Stimulated activated CD8-positive, alpha-beta memory T cell treated with anti-CD3 and anti-CD28 coated beads, Interleukin-15, amount 100 ng/mL, for 4 hours (primary cell): ENCODE results near the gene ATG10.

Experiments used
- DNase-seq, 2 donors: peaks; one replicate each; pipeline ENCODE4 v3.0.0-alpha.2; 2020; ENCODE audit warnings: low read depth in 2 of 2

ATG10 gene

DNA sequence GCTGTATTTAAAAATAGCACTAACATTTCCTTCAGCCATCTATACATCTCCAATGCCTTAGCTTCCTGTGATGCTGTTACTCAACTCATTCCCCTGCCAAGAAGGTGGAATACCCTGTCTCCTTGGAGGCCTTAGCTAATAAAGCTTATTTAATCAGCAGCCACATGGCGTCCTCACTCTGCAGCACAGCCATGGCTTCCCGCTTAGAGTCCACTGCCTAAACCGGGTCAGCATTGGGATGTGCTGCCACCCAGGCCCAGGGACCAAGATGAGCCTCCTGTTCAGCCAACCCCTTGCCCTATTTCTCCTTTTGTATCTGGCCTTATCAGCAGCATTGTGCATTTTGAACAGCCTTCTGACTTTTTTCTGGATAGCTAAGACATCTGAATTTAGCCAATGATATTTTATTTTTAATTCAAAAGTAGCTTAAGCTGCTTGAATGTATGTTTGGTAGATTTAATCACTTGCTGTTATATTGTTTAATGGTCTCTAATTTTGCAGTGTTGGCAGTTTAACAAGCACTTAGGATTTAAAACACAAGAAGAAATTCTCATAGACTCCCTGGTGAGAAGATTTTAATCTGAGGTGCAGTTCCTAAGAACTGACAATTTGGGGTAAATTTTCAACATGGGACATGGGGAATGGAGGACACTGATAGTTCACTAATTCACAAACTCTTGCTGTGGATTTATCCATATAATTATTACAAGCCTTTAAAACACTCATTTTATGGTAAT lies 193.3 kb downstream of the ATG10 start:
- no peak for DNase-seq

- DNase-seq: peak in 1 of 2 donors; percentile 3
These were observed 194.1 kb downstream of the ATG10 start for GRCh38 chr5:82165740-82166530.

DNA sequence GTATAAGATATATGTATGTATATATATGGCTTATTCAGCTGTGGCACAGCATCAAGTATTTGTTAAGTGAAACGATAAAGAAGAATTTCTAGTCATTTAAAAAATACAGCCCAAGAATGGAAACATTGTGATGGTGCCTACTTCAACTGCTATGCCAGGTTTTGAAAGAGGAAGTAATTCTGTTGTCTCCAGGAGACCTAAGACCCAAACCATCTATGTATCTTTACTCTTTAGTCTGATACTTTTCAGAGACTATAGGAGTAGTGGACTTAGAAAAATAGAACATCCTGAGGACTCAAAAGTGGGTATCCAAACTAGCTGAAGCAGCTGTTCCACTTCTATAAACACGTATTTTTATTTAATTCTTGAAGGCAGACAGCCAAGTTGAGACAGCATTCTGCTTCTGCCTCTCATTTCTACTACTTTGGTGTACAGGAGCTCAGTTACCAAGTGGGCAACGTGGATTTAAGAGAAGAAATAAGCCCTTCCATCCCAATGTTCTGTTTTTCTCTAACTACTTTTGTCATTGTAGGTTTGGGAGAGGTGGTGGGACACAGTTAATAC lies 195.6 kb downstream of the ATG10 start:
- DNase-seq: no peak

- DNase-seq: no peak
These were observed 196.5 kb downstream of the ATG10 start for GRCh38 chr5:82168294-82168693.

- no peak for DNase-seq
These were observed 198.1 kb downstream of the ATG10 start for GRCh38 chr5:82169892-82170291.

- DNase-seq: peak in 1 of 2 donors; percentile 19
These were observed 202.5 kb downstream of the ATG10 start for GRCh38 chr5:82174128-82174918.

GRCh38 chr5:82174919-82175219 lies 203.0 kb downstream of the ATG10 start:
- no peak for DNase-seq

DNA sequence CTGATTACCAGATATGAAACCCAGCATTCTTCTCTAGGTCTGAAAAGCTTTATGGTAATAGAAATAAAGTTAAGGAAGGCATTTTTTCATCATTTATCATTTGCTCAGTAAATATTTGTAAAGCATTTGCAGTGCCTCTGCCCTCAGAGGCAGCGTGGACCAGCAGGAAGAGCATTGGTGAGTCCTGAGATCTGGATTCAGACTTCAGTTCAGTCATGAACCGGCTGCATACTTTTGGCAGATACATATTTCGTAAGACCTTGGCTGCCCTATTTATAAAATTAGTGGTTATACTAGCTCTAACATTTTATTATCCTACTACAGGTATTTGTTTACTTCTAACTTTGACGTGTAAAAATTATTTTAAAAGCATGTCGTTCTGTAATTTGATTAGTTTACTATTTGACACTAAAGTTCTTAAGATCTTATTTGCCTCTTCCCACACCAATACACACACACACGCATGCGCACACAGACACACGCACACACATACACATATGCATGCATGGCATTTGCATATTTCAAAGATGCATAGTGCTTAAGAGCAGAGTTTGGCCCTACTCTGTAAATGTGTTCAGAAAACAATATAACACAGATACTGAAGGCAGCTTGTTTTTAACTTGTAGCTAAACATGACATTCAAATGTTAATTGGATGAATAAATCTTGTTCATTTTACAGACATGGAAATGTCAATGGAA lies 204.4 kb downstream of the ATG10 start:
- DNase-seq: no peak

GRCh38 chr5:82178378-82178777 lies 206.6 kb downstream of the ATG10 start:
- no peak for DNase-seq

DNA sequence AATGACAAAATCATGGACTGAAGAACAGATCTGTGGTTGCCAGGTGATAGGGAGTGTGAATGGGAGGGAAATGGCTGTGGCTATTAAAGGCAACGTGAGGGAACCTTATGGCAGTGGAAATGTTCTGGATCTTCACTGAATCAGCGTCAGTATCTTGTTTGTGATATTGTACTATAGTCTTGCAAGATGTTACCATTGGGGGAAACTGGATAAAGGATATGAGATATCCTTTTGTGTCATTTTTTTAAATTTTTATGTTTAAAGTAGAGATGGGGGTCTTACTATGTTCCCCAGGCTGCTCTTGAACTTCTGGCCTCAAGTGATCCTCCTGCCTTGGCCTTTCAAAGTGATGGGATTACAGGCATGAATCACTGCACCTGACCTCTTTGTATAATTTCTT lies 210.8 kb downstream of the ATG10 start:
- no peak for DNase-seq

GRCh38 chr5:82183828-82184227 lies 212.0 kb downstream of the ATG10 start:
- DNase-seq: no peak

GRCh38 chr5:82185851-82186250 lies 214.0 kb downstream of the ATG10 start:
- DNase-seq: no peak

DNA sequence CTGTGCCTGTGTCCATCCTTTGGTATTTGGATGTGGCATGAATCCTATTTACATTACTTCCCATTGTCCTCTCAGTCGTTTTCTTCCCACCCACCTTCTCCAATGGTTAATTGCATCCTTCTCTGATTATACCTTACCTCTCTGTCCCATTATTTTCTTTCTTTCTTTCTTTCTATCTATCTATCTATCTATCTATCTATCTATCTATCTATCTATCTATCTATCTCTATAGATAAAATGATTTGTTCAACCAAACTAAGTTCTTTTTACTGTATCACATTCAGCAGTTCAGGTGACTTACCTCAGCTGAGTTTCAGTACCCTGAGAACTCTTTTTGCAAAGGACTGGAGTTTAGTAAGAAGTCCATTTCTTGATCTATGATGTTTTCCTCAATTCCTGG lies 225.7 kb downstream of the ATG10 start:
- DNase-seq: no peak

- no peak for DNase-seq
These were observed 232.7 kb downstream of the ATG10 start for GRCh38 chr5:82204567-82204966.

DNA sequence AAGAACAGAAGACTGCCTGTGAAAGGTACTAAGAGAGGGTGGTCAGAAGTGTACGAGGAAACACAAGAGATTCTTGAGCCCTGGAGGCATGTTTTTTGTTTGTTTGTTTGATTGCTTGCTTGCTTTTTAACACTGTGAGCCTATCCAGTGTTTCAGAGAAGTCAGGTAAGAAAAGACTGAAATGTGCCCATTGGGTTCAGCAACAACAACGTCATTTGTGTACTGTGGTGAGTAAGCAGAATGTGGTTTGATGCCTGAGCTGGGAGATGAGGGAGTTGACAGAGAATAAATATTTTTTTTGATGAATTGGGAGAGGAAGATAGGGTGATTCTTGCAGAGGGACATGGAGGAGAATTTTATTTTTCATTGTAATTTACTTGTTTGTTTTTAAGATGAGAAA lies 233.2 kb downstream of the ATG10 start:
- no peak for DNase-seq

DNA sequence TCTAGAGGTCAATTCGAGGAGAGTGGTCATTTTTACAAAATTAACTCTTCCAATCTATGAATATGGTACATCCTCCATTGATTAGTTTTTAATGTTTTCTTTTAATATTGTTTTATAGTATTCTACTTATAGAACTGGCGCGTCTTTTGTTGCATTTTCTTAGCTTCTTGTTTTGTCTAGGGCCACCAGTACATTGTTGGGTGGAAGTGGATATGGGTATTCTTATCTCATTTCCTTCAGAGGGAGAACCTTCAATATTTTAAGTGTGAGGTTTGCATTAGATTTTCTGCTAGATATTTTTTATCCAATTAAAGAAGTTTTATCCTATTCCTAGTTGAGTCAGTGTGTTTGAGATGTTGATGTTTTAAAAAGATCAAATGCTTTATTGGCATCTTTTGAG lies 236.5 kb downstream of the ATG10 start:
- no peak for DNase-seq

DNA sequence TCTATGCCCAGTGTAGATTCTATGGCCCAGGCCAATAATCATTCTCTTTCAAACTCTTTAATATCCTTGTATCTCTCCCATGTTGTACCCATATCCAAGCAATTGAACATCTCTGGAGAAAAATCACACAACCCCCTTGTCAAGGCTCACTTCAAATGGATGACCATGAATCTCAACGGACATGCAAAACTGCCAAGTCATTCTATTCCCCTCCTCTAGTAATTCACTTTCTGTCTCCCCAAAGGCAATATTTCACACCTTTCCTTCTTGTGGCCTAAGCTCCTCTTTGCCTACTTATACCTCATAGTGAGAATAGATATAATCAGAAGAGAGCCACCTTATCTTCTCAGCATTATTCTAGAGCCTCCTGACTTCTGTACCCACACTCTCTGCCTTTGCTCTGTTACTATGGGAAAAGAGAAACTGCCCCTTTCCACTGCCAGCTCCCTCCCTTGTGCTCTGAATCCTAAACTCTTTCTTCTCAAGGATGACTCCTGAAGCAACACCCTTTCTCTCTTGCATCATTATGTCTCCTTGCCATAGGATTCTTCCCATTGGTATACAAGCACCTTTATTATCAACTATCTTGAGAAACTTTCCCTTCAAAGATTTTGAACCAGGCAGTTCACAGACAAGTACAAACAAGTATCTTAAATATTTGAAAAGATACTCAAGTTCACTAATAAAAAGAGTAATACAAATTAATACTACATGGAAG lies 240.2 kb downstream of the ATG10 start:
- DNase-seq: no peak

DNA sequence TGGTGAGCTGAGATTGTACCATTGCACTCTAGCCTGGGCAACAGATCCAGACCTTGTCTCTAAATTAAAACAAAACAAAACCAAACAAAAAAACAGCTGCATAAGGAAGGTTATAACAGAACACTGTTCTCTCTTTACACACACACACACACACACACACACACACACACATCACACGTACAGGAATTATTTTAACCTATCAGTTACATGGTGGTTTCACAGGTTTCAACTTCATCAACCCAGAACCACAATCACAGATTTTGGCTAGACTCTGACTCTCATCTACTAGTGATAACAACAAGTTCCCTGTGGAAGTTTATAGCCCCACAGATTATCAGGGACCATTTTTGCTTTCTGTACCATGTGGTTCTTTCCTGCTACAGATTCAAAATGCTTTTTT lies 246.1 kb downstream of the ATG10 start:
- no peak for DNase-seq

DNA sequence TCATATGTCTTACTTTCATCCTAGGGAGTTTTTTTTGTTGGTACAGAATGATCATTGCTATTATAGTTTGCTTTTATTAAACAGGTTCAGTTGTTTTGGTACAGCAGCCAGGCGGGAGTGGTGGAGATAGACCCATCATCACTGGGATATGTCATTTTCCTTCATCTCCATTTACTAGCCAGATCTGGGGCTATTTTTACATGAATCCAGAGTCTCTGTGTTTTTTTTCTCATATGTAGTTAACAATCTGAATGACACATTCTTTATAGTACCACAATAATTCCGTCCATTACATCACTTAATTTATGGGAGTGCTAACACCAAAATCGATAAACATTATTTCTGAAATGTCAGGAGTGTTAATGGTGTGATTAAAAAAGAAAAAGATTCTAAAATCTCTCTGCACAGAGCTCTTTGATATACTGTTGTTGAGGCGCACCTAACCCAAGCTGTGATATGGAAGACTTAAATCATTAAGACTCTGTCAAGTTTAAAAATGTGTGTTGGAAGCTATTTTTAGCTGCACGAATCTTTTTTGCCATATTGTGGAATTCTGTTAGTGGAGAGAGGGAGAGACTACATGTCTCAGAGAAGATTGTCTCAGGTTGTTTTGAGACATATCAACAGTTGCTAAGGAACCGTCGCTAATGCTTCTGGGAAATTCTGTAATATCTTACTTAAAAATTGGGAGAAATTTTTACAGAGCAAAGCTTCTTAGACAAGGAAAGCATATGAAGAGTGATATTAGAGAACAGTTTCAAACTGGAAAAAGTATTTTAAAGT lies 246.7 kb downstream of the ATG10 start:
- DNase-seq: no peak

DNA sequence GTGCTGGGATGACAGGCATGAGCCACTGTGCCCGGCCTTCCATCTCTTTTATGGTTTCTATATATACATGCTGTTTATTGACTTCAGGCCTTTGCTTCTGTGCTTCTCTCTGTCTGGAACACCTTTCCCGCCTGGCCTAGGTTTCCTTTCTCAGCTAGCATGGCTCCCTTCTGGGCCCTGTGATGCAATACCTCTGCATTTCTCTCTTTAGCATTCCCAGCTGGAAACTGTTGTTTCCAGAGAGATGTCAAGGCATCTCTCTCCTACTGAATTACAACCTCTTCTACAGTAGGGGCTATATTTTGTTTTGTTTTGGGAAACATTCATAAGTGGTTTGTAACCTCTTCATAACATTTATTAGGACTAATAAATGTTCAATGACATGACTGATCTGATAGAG lies 249.2 kb downstream of the ATG10 start:
- DNase-seq: no peak
